Psoas muscle (tissue), 8 donors: ENCODE measurements around the gene PRDX3. TPM values are rescaled to one million over a fixed set of nuclear protein-coding genes. Genes with fewer than 3 reads are reported as not detected.
A peak's percentile ranks its signal among the peaks of the same experiment; 100 is the strongest.

Experiments
- ATAC-seq, 4 donors: fragments of 200-7000 bp; cut with Tn5 transposase; one replicate each; pipeline ENCODE4 v1.9.1; 2020; ENCODE audit warnings: moderate library complexity in 3 of 4, mild to moderate bottlenecking in 2 of 4
- DNase-seq, 2 donors: peaks; one replicate each; pipeline ENCODE4 v3.0.0-alpha.2; 2020
- H3K27ac ChIP-seq: fragments of 200-600 bp; one replicate; pipeline ENCODE4 v1.8.0; 2022
- H3K27me3 ChIP-seq, 3 donors: fragments of 200-600 bp in 1 of 3; one replicate each; pipeline versions ENCODE4 v1.6.1 to v1.8.0; 2013 to 2022; ENCODE audit warnings: low read length in 2 of 3, mild to moderate bottlenecking in 2 of 3, moderate library complexity in 1 of 3; ENCODE audit not compliant: insufficient read depth in 3 of 3
- H3K36me3 ChIP-seq, 2 donors: fragments of 200-600 bp in 1 of 2; one replicate each; pipeline versions ENCODE4 v1.6.1 to v1.8.0; 2013 to 2022; ENCODE audit warnings: low read depth in 1 of 2, mild to moderate bottlenecking in 1 of 2, moderate library complexity in 1 of 2; ENCODE audit not compliant: insufficient read depth in 1 of 2
- H3K4me1 ChIP-seq: fragments of 200-600 bp; one replicate; pipeline ENCODE4 v1.8.0; 2022
- H3K4me3 ChIP-seq: fragments of 200-600 bp; one replicate; pipeline ENCODE4 v1.8.0; 2022; ENCODE audit warnings: mild to moderate bottlenecking
- H3K9me3 ChIP-seq: fragments of 200-600 bp; one replicate; pipeline ENCODE4 v1.8.0; 2022
- WGBS, 3 donors: extraction: QIAGEN DNeasy Blood & Tissue Kit; methylation state at CpG; one replicate each; pipeline versions ENCODE4 v1.1.6 to v1.1.7; 2013; 5-methylcytosine and 5-hydroxymethylcytosine counted together
- intact Hi-C, 2 donors: fragments of 100-400 bp; cut with DNase I; formaldehyde crosslinking; loops; one replicate each; pipeline versions ENCODE4 v1.11.0 to v1.14.2; 2022
- polyA plus RNA-seq, 3 donors: library from polyadenylated mRNA; stranded (reverse); fragments of 200-250 nt; gene quantifications; one replicate each; pipeline ENCODE4 v1.2.3, GENCODE V29; 2013
- total RNA-seq, 4 donors: library from RNA; stranded (reverse); fragmentation: NEBNext Ultra II Directional in 2 of 4; extraction: Animal tissue kit (Norgen Biotek cat#: 25700) in 2 of 4; gene quantifications; one replicate each; pipeline versions ENCODE4 v1.2.1 to v1.2.4, GENCODE V29; 2021 to 2023
- TF ChIP-seq, protein P1 (sequence below): fragments of 200-600 bp; IDR thresholded peaks from one replicate; pipeline ENCODE4 v1.8.0; 2022; ENCODE audit warnings: antibody characterized with exemption
- donor health status: healthy with polysubstance abuse.
- donor health status: DM: no; HTN: no; CAD: no; lungs with moderate emphysema.
- donor health status: Bipolar disorder and iron deficiency.
- donor health status: healthy.
- donor health status: DM: yes; HTN: yes; CAD: no.
- donor health status: DM: no; HTN: no; CAD: no.
- donor health status: DM: no; HTN: no; CAD: no.
- donor health status: DM: yes; HTN: yes; CAD: no.

The PRDX3 gene
- total and polyA plus RNA-seq, 7 donors, result 182 to 331 (median 201) TPM

- no peaks in the 10 kb centered on the region for H3K36me3 ChIP-seq
- no peak for DNase-seq
- no peak overlapping the region for H3K27ac ChIP-seq
- no peaks in the 10 kb centered on the region for H3K27me3 ChIP-seq
- H3K9me3 ChIP-seq, result no peaks in the 10 kb centered on the region
- TF ChIP-seq, protein P1, sequence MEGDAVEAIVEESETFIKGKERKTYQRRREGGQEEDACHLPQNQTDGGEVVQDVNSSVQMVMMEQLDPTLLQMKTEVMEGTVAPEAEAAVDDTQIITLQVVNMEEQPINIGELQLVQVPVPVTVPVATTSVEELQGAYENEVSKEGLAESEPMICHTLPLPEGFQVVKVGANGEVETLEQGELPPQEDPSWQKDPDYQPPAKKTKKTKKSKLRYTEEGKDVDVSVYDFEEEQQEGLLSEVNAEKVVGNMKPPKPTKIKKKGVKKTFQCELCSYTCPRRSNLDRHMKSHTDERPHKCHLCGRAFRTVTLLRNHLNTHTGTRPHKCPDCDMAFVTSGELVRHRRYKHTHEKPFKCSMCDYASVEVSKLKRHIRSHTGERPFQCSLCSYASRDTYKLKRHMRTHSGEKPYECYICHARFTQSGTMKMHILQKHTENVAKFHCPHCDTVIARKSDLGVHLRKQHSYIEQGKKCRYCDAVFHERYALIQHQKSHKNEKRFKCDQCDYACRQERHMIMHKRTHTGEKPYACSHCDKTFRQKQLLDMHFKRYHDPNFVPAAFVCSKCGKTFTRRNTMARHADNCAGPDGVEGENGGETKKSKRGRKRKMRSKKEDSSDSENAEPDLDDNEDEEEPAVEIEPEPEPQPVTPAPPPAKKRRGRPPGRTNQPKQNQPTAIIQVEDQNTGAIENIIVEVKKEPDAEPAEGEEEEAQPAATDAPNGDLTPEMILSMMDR, result no peak
- H3K4me3 ChIP-seq, result no peak overlapping the region
- intact Hi-C loops, result loop anchor here (2.0 to 5.0 kb wide), 3 partner anchors 219 to 344 kb away; partner anchors contain the start of gene RGS10 (in 1 of the 2)
- WGBS, 3 donors, result 49 to 54% (median 50%) methylated on average over 7 of the region's 7 CpGs
- no peaks in the 10 kb centered on the region for H3K4me1 ChIP-seq
- ATAC-seq, result peak in 1 of 4 donors; percentile 40
These were observed 19.8 kb upstream of the PRDX3 start for GRCh38 chr10:119198438-119198837.

DNA sequence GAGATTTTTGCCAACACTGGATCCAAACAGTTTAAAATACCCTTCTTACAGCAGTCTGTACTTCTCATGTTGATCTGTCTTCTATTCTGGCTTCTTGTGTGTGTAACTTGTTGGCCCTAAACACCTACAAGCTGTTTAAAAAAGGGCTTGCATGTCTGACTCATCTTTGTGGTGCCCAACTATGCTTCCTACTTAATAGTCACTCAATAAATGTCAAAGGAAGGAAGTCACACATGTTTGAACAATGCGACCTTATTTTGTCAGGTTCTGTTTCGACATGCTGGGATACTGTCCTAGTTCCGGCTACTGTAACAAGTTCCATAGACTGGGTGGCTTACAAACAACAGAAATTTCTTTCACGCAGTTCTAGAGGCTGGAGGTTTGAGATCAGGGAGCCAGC is 19.3 kb upstream of the PRDX3 start:
- H3K9me3 ChIP-seq, result no peaks in the 10 kb centered on the region
- H3K4me3 ChIP-seq, result no peak overlapping the region
- H3K27me3 ChIP-seq, result no peaks in the 10 kb centered on the region
- intact Hi-C loops, result loop anchor here (2.0 to 5.0 kb wide), 3 partner anchors 219 to 344 kb away; partner anchors contain the start of gene RGS10 (in 1 of the 2)
- H3K36me3 ChIP-seq, result no peaks in the 10 kb centered on the region
- ATAC-seq (no peak), DNase-seq (no peak)
- WGBS, 3 donors, result 69 to 73% (median 71%) methylated on average over 4 of the region's 4 CpGs
- H3K4me1 ChIP-seq, result no peaks in the 10 kb centered on the region
- no peak overlapping the region for H3K27ac ChIP-seq
- TF ChIP-seq, protein P1, result no peak

DNA sequence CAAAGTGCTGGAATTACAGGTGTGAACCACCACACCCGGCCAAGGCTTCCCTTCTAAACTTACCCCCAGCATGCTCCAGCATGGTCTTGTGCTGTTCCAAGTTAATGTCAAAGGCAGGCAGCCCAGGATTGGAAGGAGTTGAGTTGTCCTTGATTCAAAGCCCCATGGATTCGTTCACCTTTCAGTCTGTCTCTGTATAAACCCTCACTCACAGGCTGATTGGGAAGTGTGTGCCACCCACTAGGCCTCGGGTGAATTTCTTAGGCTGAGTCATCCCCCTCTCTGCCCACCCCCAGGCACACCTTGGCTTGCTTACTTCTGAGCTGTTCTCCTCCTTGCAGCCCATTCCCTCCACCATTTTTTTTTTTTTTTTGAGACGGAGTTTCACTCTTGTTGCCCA is 13.3 kb upstream of the PRDX3 start:
- no peaks in the 10 kb centered on the region for H3K27me3 ChIP-seq
- H3K27ac ChIP-seq, result no peak overlapping the region
- H3K4me3 ChIP-seq, result no peak overlapping the region
- DNase-seq (no peak), ATAC-seq (no peak)
- no peaks in the 10 kb centered on the region for H3K36me3 ChIP-seq
- WGBS, 3 donors, result 84 to 88% (median 86%) methylated on average over 3 to 4 of the region's 4 CpGs
- H3K9me3 ChIP-seq, result no peaks in the 10 kb centered on the region
- TF ChIP-seq, protein P1, result no peak
- intact Hi-C loops, result no loop called here
- no peaks in the 10 kb centered on the region for H3K4me1 ChIP-seq

DNA sequence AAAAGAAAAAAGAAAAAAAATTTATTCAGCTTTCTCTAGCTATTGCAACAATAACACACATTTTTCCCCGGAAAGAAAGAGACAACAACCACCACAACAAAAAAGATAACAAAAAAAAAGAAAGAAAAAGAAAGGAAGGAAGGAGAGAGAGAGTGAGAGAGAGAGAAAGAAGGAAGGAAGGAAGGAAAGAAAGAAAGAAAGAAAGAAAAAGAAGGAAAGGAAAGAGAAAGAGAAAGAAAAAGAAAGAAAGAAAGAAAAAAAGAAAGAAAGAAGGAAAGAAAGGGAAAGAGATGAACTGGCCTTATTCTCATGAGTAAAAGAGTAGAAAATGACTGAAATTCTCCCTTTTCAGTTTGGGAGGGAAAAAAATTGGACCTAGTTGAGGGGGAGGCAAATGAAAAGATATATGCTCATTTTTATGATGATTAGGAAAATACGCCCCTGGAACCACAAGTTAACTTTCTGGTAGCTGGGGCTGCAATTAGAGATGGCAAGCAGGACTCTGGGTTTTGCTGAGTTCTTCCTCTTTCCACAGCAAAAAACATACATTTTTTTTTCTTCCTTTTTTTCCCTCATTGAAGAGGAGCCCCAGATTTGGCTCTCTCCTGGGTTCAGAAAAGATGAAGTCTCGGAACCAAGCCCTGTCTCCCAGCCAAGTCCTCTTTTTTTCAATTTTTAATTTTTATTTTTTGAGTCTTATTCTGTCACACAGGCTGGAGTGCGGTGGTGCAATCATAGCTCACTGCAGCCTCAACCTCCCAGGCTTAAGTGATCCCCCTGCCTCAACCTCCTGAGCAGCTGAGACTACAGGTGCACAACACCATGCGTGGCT is 12.6 kb upstream of the PRDX3 start:
- H3K36me3 ChIP-seq, result no peaks in the 10 kb centered on the region
- H3K27ac ChIP-seq, result no peak overlapping the region
- H3K9me3 ChIP-seq, result no peaks in the 10 kb centered on the region
- DNase-seq, result no peak
- no peak for ATAC-seq
- no peaks in the 10 kb centered on the region for H3K4me1 ChIP-seq
- WGBS, 3 donors, result 54 to 60% (median 56%) methylated on average over 5 of the region's 5 CpGs
- no peak overlapping the region for H3K4me3 ChIP-seq
- TF ChIP-seq, protein P1, result no peak
- intact Hi-C loops, result no loop called here
- H3K27me3 ChIP-seq, result no peaks in the 10 kb centered on the region
